NT2/D1 (cell line): Measurements from ENCODE around the gene LDLRAD4.

ENCODE experiments used
- SUZ12 ChIP-seq: IDR thresholded peaks from 2 replicates; pipeline ENCODE4 v1.6.1; 2011; ENCODE audit not compliant: insufficient read length, insufficient read depth; ENCODE audit errors: extremely low read depth
- YY1 ChIP-seq: IDR thresholded peaks from 2 replicates; pipeline ENCODE4 v1.6.1; 2011; ENCODE audit not compliant: insufficient read length, insufficient read depth
- ZNF274 ChIP-seq: IDR thresholded peaks from 2 replicates; pipeline ENCODE4 v1.6.1; 2011; ENCODE audit warnings: mild to moderate bottlenecking, low read depth, low read length

DNA sequence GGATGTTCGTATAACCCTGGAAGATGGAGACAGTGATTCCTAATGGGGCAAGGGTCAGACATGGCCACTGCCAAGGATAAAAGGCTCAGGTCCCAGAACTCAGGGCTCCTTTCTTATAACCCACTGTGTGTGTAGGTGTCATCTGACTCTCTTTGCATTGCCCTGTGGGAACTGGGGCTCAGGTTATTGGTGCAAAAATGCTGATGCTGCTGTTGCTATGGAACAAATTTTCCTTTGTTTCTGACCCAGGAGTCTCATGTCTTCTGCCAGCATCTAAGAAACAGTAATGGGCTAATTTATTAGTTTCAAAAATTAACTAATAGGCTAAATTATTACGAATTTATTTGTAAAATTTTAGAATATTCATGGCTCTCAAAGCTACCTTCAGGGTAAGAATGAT lies 24.3 kb upstream of the LDLRAD4 start:
- TF ChIP-seq YY1 (no peak), SUZ12 (no peak), ZNF274 (no peak)
